ENCODE results near the gene NUS1. TPM values are rescaled to one million over a fixed set of nuclear protein-coding genes. Genes with fewer than 3 reads are reported as not detected.
A peak's percentile ranks its signal among the peaks of the same experiment; 100 is the strongest.

Gene NUS1
- total and polyA plus RNA-seq, 2 of the 13 experiments (the other 11 are each of a cell fraction or from before 2014, with no cell fraction given) = 18.3 to 18.6 TPM

GRCh38 chr6:117674991-117675657 lies at the start of gene NUS1 (continued):
- TF ChIP-seq CREM (IDR thresholded peaks at IDR 0.05) (peak; percentile 94), CREM (CRISPR knock-in tag; IDR thresholded peaks at IDR 0.05) (no peak), ZNF766 (CRISPR knock-in tag; IDR thresholded peaks at IDR 0.05; ENCODE audit: borderline replicate concordance) (peak; percentile 76; the same call in 1 of the 2 replicates), ZNF780A (CRISPR knock-in tag; IDR thresholded peaks at IDR 0.05) (no peak), ZNF546 (CRISPR knock-in tag; conservative IDR thresholded peaks at IDR 0.05) (peak; percentile 66; the same call in 1 of the 2 replicates), ZNF510 (CRISPR knock-in tag; IDR thresholded peaks at IDR 0.05; ENCODE audit: low read depth) (no peak), ZNF879 (CRISPR knock-in tag; IDR thresholded peaks at IDR 0.05) (no peak), FIP1L1 (IDR thresholded peaks at IDR 0.05; ENCODE audit: borderline replicate concordance, insufficient read depth, low read depth, low read length) (peak; percentile 63; the same call in 1 of the 2 replicates), MEIS1 (CRISPR knock-in tag; IDR thresholded peaks at IDR 0.05; ENCODE audit: borderline replicate concordance) (no peak; the same call in 1 of the 2 replicates), SP2 (CRISPR knock-in tag; IDR thresholded peaks at IDR 0.05) (peak; percentile 85), SOX6 (IDR thresholded peaks at IDR 0.05) (no peak), SOX6 (CRISPR knock-in tag; IDR thresholded peaks at IDR 0.05) (peak; percentile 79), TRIM24 (CRISPR knock-in tag; IDR thresholded peaks at IDR 0.05) (no peak), ZNF709 (CRISPR knock-in tag; IDR thresholded peaks at IDR 0.05) (peak; percentile 85), ZNF367 (CRISPR knock-in tag; IDR thresholded peaks at IDR 0.05; ENCODE audit: borderline replicate concordance) (0 out of 2 replicates have a peak, but pooled peaks have one; percentile 65), CC2D1A (CRISPR knock-in tag; IDR thresholded peaks at IDR 0.05) (no peak), TCF12 (IDR thresholded peaks at IDR 0.05) (no peak), TCF12 (CRISPR knock-in tag; IDR thresholded peaks at IDR 0.05) (no peak), ZNF451 (CRISPR knock-in tag; IDR thresholded peaks at IDR 0.05) (peak; percentile 54; the same call in 1 of the 2 replicates), ARID2 (CRISPR knock-in tag; IDR thresholded peaks at IDR 0.05; ENCODE audit: borderline replicate concordance) (no peak; the same call in 1 of the 2 replicates), ZBTB1 (CRISPR knock-in tag; IDR thresholded peaks at IDR 0.05; ENCODE audit: borderline replicate concordance) (no peak), PCBP2 (optimal IDR thresholded peaks at IDR 0.05; ENCODE audit: low read depth, low read length, poor library complexity, severe bottlenecking) (no peak)
- TF ChIP-seq, protein P1, sequence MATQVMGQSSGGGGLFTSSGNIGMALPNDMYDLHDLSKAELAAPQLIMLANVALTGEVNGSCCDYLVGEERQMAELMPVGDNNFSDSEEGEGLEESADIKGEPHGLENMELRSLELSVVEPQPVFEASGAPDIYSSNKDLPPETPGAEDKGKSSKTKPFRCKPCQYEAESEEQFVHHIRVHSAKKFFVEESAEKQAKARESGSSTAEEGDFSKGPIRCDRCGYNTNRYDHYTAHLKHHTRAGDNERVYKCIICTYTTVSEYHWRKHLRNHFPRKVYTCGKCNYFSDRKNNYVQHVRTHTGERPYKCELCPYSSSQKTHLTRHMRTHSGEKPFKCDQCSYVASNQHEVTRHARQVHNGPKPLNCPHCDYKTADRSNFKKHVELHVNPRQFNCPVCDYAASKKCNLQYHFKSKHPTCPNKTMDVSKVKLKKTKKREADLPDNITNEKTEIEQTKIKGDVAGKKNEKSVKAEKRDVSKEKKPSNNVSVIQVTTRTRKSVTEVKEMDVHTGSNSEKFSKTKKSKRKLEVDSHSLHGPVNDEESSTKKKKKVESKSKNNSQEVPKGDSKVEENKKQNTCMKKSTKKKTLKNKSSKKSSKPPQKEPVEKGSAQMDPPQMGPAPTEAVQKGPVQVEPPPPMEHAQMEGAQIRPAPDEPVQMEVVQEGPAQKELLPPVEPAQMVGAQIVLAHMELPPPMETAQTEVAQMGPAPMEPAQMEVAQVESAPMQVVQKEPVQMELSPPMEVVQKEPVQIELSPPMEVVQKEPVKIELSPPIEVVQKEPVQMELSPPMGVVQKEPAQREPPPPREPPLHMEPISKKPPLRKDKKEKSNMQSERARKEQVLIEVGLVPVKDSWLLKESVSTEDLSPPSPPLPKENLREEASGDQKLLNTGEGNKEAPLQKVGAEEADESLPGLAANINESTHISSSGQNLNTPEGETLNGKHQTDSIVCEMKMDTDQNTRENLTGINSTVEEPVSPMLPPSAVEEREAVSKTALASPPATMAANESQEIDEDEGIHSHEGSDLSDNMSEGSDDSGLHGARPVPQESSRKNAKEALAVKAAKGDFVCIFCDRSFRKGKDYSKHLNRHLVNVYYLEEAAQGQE (IDR thresholded peaks at IDR 0.05; ENCODE audit: borderline replicate concordance in 1 of 2, low read depth in 1 of 2, low read length in 2 of 2) = peak in 1 of 2 experiments; percentile 54; a peak in 1 of 4 replicates
- TF ChIP-seq, protein P2, sequence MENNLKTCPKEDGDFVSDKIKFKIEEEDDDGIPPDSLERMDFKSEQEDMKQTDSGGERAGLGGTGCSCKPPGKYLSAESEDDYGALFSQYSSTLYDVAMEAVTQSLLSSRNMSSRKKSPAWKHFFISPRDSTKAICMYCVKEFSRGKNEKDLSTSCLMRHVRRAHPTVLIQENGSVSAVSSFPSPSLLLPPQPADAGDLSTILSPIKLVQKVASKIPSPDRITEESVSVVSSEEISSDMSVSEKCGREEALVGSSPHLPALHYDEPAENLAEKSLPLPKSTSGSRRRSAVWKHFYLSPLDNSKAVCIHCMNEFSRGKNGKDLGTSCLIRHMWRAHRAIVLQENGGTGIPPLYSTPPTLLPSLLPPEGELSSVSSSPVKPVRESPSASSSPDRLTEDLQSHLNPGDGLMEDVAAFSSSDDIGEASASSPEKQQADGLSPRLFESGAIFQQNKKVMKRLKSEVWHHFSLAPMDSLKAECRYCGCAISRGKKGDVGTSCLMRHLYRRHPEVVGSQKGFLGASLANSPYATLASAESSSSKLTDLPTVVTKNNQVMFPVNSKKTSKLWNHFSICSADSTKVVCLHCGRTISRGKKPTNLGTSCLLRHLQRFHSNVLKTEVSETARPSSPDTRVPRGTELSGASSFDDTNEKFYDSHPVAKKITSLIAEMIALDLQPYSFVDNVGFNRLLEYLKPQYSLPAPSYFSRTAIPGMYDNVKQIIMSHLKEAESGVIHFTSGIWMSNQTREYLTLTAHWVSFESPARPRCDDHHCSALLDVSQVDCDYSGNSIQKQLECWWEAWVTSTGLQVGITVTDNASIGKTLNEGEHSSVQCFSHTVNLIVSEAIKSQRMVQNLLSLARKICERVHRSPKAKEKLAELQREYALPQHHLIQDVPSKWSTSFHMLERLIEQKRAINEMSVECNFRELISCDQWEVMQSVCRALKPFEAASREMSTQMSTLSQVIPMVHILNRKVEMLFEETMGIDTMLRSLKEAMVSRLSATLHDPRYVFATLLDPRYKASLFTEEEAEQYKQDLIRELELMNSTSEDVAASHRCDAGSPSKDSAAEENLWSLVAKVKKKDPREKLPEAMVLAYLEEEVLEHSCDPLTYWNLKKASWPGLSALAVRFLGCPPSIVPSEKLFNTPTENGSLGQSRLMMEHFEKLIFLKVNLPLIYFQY (CRISPR knock-in tag; IDR thresholded peaks at IDR 0.05; ENCODE audit: borderline replicate concordance) = peak; percentile 98

Measured in HepG2 (cell line).